Measurements from ENCODE around the gene SLC43A2.

The SLC43A2 gene

DNA sequence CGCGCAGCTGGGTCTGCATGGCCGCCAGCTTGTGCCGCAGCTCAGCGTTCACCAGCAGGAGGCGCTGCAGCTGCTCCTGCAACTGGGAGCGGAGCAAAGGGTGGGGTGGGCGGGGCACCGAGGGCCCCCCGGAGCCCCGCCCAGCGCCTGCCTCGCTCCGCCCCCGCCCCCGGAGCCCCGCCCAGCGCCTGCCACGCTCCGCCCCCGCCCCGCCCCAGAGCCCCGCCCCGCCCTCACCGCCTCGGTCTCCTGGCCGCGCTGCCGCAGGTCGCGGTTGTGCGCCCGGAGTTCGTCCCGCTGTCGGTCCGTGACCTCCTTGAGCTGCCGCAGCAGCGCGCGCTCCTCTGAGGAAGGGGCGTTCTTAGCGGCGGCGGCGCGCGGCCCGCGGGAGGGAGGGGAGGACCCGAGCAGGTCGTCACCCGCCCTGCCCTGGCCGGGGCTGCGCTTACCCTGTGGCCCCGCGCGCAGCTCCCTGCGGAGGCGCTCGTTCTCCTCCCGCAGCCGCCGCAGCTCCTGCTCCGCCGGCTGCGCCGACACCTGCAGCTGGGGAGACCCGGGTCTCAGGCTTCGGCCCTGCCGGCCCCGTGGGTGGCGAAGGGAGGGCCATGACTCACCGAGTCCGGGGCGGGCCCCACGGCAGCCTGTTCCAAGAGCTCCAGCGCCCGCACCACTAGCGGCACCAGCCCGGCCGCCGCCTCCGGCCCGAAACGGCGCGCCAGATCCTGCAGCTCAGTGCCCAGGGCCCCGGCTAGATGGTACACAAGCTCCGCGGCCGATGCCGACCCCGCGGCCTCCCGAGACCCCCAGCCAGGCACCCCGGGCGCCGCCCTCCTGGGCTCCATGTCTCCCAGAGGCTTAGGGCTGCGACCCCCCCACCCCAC lies 20.6 kb upstream of the SLC43A2 start (continued):
- TF ChIP-seq ZNF169 (tag by site-specific recombination; IDR thresholded peaks at IDR 0.05) (0 out of 2 replicates have a peak, but pooled peaks have one; percentile 43), ZNF23 (tag by site-specific recombination; IDR thresholded peaks at IDR 0.05; ENCODE audit: borderline replicate concordance) (no peak), ZBTB21 (tag by site-specific recombination; IDR thresholded peaks at IDR 0.05) (no peak), ZNF423 (tag by site-specific recombination; IDR thresholded peaks at IDR 0.05) (peak; percentile 73), BCL11B (tag by site-specific recombination; IDR thresholded peaks at IDR 0.05; ENCODE audit: low read depth) (peak; percentile 38; the same call in 1 of the 2 replicates), KLF8 (tag by site-specific recombination; IDR thresholded peaks at IDR 0.05) (peak; percentile 74; the same call in 1 of the 2 replicates), ZFP69B (tag by site-specific recombination; IDR thresholded peaks at IDR 0.05) (peak; percentile 97), ZNF449 (tag by site-specific recombination; IDR thresholded peaks at IDR 0.05) (peak; percentile 99), KLF17 (tag by site-specific recombination; IDR thresholded peaks at IDR 0.05) (peak; percentile 94), ZNF596 (tag by site-specific recombination; IDR thresholded peaks at IDR 0.05) (peak; percentile 49; the same call in 1 of the 2 replicates)

DNA sequence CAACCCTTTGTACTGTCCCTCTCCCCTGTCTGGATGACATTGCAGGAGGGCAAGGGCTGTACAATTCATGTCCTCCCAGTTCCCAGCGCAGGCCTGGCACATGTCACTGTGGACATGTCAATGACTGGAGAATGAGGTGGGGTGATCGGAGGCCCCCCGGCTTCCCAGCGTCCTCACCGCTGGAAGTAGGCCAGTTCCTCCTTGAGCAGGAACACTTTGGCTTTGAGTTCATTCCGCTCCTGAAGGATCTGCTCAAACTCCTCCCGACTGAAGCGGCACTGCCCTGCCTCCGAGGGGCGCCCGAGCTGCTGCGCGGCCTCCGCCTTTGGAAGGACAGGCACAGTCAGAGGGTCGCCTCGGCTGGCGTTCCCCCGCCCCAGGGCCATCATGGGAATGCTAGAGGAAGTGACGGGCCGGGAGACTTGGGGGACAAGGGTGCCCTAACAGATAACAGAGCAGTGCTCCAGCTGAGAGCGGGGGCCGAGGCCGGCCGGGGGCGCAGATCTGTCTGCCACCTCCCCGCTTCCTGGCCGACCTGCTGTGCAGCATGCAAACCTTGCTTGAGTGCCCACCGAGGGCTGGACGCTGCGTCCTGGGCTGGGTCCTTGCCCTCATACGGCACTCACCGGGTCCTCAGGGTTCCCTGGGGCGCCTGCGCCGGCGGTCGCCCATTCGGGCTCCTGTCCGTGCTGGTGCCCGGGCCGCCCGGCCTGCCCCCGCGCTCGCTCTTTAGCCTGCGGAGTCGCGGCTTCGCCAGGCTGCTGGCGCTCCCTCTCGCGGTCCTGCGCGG lies 19.7 kb upstream of the SLC43A2 start:
- Histone ChIP-seq H3K4me1 (ENCODE audit: control insufficient read depth, insufficient read depth, low read length) (peaks cover 10% of the 10 kb centered on the region), H3K4me3 (ENCODE audit: low read depth, low read length) (peak overlapping the region; percentile 24), H3K27ac (ENCODE audit: extremely low read depth, low read depth, low read length) (peak overlapping the region; percentile 41; the same call in 1 of the 2 replicates), H3K36me3 (ENCODE audit: control insufficient read depth in 2 of 2, insufficient read depth in 1 of 2, low read length in 2 of 2) (peaks cover 18 to 34% of the 10 kb centered on the region in 2 experiments), H3K9me3 (ENCODE audit: control insufficient read depth, insufficient read depth, low read depth, low read length) (no peaks in the 10 kb centered on the region)
- ChIA-PET POLR2A (interaction anchor here (0.6 to 6.0 kb wide), 14 partner anchors 8 to 377 kb away, joined by 3 to 38 read pairs (median 6); partner anchors contain the start of genes PRPF8, RTN4RL1 and SLC43A2), CTCF (interaction anchor here (0.5 to 6.1 kb wide), 28 partner anchors 9 to 775 kb away, joined by 3 to 69 read pairs (median 4); no protein-coding TSS in a partner anchor)
- peak; percentile 68; the same call in 1 of the 2 replicates for TF ChIP-seq PATZ1 (tag by site-specific recombination; IDR thresholded peaks at IDR 0.05)
- TF ChIP-seq, protein P1, sequence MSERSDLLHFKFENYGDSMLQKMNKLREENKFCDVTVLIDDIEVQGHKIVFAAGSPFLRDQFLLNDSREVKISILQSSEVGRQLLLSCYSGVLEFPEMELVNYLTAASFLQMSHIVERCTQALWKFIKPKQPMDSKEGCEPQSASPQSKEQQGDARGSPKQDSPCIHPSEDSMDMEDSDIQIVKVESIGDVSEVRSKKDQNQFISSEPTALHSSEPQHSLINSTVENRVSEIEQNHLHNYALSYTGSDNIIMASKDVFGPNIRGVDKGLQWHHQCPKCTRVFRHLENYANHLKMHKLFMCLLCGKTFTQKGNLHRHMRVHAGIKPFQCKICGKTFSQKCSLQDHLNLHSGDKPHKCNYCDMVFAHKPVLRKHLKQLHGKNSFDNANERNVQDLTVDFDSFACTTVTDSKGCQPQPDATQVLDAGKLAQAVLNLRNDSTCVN (tag by site-specific recombination; optimal IDR thresholded peaks at IDR 0.05), result peak; percentile 46
- peak; percentile 19; the same call in 1 of the 2 replicates for TF ChIP-seq IKZF3 (tag by site-specific recombination; IDR thresholded peaks at IDR 0.05)
- TF ChIP-seq ZSCAN30 (tag by site-specific recombination; IDR thresholded peaks at IDR 0.05), result peak; percentile 71
- no peak for TF ChIP-seq ZNF394 (tag by site-specific recombination; IDR thresholded peaks at IDR 0.05; ENCODE audit: borderline replicate concordance)
- TF ChIP-seq ZNF561 (tag by site-specific recombination; IDR thresholded peaks at IDR 0.05; ENCODE audit: borderline replicate concordance), result peak; percentile 76
- TF ChIP-seq ZBTB17 (tag by site-specific recombination; IDR thresholded peaks at IDR 0.05), result peak; percentile 38; the same call in 1 of the 2 replicates
- no peak for TF ChIP-seq ZNF366 (tag by site-specific recombination; conservative IDR thresholded peaks at IDR 0.05)
- TF ChIP-seq ZBTB20 (tag by site-specific recombination; IDR thresholded peaks at IDR 0.05), result peak; percentile 98
- TF ChIP-seq, protein P2, sequence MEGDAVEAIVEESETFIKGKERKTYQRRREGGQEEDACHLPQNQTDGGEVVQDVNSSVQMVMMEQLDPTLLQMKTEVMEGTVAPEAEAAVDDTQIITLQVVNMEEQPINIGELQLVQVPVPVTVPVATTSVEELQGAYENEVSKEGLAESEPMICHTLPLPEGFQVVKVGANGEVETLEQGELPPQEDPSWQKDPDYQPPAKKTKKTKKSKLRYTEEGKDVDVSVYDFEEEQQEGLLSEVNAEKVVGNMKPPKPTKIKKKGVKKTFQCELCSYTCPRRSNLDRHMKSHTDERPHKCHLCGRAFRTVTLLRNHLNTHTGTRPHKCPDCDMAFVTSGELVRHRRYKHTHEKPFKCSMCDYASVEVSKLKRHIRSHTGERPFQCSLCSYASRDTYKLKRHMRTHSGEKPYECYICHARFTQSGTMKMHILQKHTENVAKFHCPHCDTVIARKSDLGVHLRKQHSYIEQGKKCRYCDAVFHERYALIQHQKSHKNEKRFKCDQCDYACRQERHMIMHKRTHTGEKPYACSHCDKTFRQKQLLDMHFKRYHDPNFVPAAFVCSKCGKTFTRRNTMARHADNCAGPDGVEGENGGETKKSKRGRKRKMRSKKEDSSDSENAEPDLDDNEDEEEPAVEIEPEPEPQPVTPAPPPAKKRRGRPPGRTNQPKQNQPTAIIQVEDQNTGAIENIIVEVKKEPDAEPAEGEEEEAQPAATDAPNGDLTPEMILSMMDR (tag by site-specific recombination; IDR thresholded peaks at IDR 0.05), result peak; percentile 87
- TF ChIP-seq ZNF2 (tag by site-specific recombination; IDR thresholded peaks at IDR 0.05), result no peak; the same call in 1 of the 2 replicates
- no peak for TF ChIP-seq SALL2 (tag by site-specific recombination; IDR thresholded peaks at IDR 0.05; ENCODE audit: borderline replicate concordance)
- TF ChIP-seq ZNF16 (tag by site-specific recombination; IDR thresholded peaks at IDR 0.05; ENCODE audit: low read depth), result no peak
- peak; percentile 54 for TF ChIP-seq ZBTB44 (tag by site-specific recombination; IDR thresholded peaks at IDR 0.05)
